IMR-90 (cell line): Measurements from ENCODE around the gene HIVEP3. TPM values are rescaled to one million over a fixed set of nuclear protein-coding genes. Genes with fewer than 3 reads are reported as not detected.
"Not testable (repeated sequence)": the region's sequence is repeated elsewhere in the genome, so short reads cannot be mapped to it uniquely, and the experiment has no call there.

Experiments used
- ATAC-seq: fragments of 200-7000 bp; cut with Tn5 transposase; 2 replicates; pipeline ENCODE4 v1.9.1; 2020; ENCODE audit warnings: low read depth, mild to moderate bottlenecking, moderate library complexity
- BruUV-seq: library from RNA; stranded (reverse); fragments of 400-500 nt; replicated peaks from 2 replicates; lab custom pipeline; 2021; lab: Mats Ljungman, UMichigan
- CTCF ChIA-PET: fragments of 300-600 bp; formaldehyde crosslinking; extraction: SDS; loops from one replicate; lab custom pipeline; 2021; ENCODE audit warnings: antibody characterized with exemption; lab: Yijun Ruan, JAX
- POLR2A ChIA-PET: fragments of 300-600 bp; sonication (Branson Sonifier 250); formaldehyde crosslinking; loops from one replicate; lab custom pipeline; 2022; ENCODE audit warnings: antibody characterized with exemption; ENCODE audit not compliant: unreplicated experiment; lab: Charles Lee
- DNase-seq: peaks from one replicate; pipeline ENCODE4 v3.0.0; 2013
- H2AFZ ChIP-seq: replicated peaks from 2 replicates; pipeline ENCODE3; 2013; ENCODE audit warnings: low read length, mild to moderate bottlenecking; ENCODE audit not compliant: poor library complexity
- H2AK5ac ChIP-seq: 2 replicates; pipeline ENCODE4 v1.6.1; 2013; ENCODE audit warnings: low read depth, low read length, inconsistent platforms
- H2AK9ac ChIP-seq: replicated peaks from 2 replicates; pipeline ENCODE3; 2013; ENCODE audit warnings: mild to moderate bottlenecking, low read depth, low read length, moderate library complexity; ENCODE audit not compliant: poor library complexity
- H2BK120ac ChIP-seq: 2 replicates; pipeline ENCODE4 v1.6.1; 2013; ENCODE audit warnings: low read depth, low read length, inconsistent platforms
- H2BK15ac ChIP-seq: 3 replicates; pipeline ENCODE4 v1.6.1; 2013; ENCODE audit warnings: low read depth, low read length, inconsistent platforms
- H2BK20ac ChIP-seq: 2 replicates; pipeline ENCODE4 v1.6.1; 2013; ENCODE audit warnings: low read depth, mild to moderate bottlenecking, inconsistent platforms, low read length, moderate library complexity
- H2BK5ac ChIP-seq: 2 replicates; pipeline ENCODE4 v1.6.1; 2013; ENCODE audit warnings: mild to moderate bottlenecking, low read depth, low read length, inconsistent platforms; ENCODE audit not compliant: poor library complexity, severe bottlenecking
- H3K14ac ChIP-seq: replicated peaks from 2 replicates; pipeline ENCODE4 v1.6.1; 2013; ENCODE audit warnings: low read depth, low read length, inconsistent platforms
- H3K18ac ChIP-seq: 2 replicates; pipeline ENCODE4 v1.6.1; 2013; ENCODE audit warnings: low read depth, low read length, control low read depth
- H3K23ac ChIP-seq: 2 replicates; pipeline ENCODE4 v1.6.1; 2013; ENCODE audit warnings: low read depth, low read length, inconsistent platforms
- H3K27ac ChIP-seq: 2 replicates; pipeline ENCODE4 v1.5.1; 2013; ENCODE audit warnings: mild to moderate bottlenecking, control low read depth, low read length; ENCODE audit not compliant: insufficient read depth
- H3K27me3 ChIP-seq: 2 replicates; pipeline ENCODE4 v1.6.1; 2013; ENCODE audit warnings: low read length; ENCODE audit not compliant: control insufficient read depth, insufficient read depth
- H3K36me3 ChIP-seq: 2 replicates; pipeline ENCODE4 v1.6.1; 2013; ENCODE audit warnings: low read length, mixed read lengths; ENCODE audit not compliant: control insufficient read depth, insufficient read depth
- H3K4ac ChIP-seq: 2 replicates; pipeline ENCODE4 v1.6.1; 2013; ENCODE audit warnings: low read depth, low read length, inconsistent platforms
- H3K4me1 ChIP-seq: 2 replicates; pipeline ENCODE4 v1.6.1; 2013; ENCODE audit warnings: low read length, mixed read lengths; ENCODE audit not compliant: control insufficient read depth, insufficient read depth
- H3K4me2 ChIP-seq: 2 replicates; pipeline ENCODE4 v1.6.1; 2013; ENCODE audit warnings: low read depth, mild to moderate bottlenecking, control low read depth, low read length, moderate library complexity
- H3K4me3 ChIP-seq: 2 replicates; pipeline ENCODE4 v1.5.1; 2013; ENCODE audit warnings: low read depth, mild to moderate bottlenecking, control low read depth, low read length, moderate library complexity; ENCODE audit not compliant: insufficient read depth
- H3K56ac ChIP-seq: 2 replicates; pipeline ENCODE4 v1.6.1; 2013; ENCODE audit warnings: low read length, inconsistent platforms; ENCODE audit not compliant: insufficient read depth; ENCODE audit errors: extremely low read depth
- H3K79me1 ChIP-seq, 2 experiments: 2 replicates each; pipeline ENCODE4 v1.6.1; 2013; ENCODE audit warnings: low read length in 2 of 2, inconsistent platforms in 1 of 2, low read depth in 1 of 2
- H3K9ac ChIP-seq: 2 replicates; pipeline ENCODE4 v1.6.1; 2013; ENCODE audit warnings: low read depth, low read length, control low read depth
- H3K9me1 ChIP-seq: 2 replicates; pipeline ENCODE4 v1.6.1; 2013; ENCODE audit warnings: low read length, inconsistent platforms; ENCODE audit not compliant: insufficient read depth
- H3K9me3 ChIP-seq: 2 replicates; pipeline ENCODE4 v1.6.1; 2013; ENCODE audit warnings: low read length; ENCODE audit not compliant: control insufficient read depth, insufficient read depth
- H4K20me1 ChIP-seq: 2 replicates; pipeline ENCODE4 v1.6.1; 2013; ENCODE audit warnings: low read length, inconsistent platforms; ENCODE audit not compliant: insufficient read depth
- H4K5ac ChIP-seq: 2 replicates; pipeline ENCODE4 v1.6.1; 2013; ENCODE audit warnings: mild to moderate bottlenecking, low read depth, low read length, control low read depth
- H4K8ac ChIP-seq, 2 experiments: 2 replicates each; pipeline ENCODE4 v1.6.1; 2013; ENCODE audit warnings: low read depth in 2 of 2, low read length in 2 of 2, control low read depth in 1 of 2, inconsistent platforms in 1 of 2
- H4K91ac ChIP-seq: 2 replicates; pipeline ENCODE4 v1.6.1; 2013; ENCODE audit warnings: low read depth, low read length, inconsistent platforms; ENCODE audit not compliant: insufficient read depth
- WGBS, 2 experiments: methylation state at CpG; one replicate each; pipeline versions ENCODE4 v1.1.5 to v1.1.7; 2013; ENCODE audit warnings: missing lambda C conversion rate in 2 of 2; ENCODE audit not compliant: insufficient read length in 1 of 2; ENCODE audit errors: extremely low coverage in 2 of 2; 5-methylcytosine and 5-hydroxymethylcytosine counted together
- dilution Hi-C: fragments of 300-500 bp; cut with HindIII; formaldehyde crosslinking; loops from one replicate; pipeline ENCODE4 v1.14.3; 2018; ENCODE audit warnings: low sequenced_read_pairs; ENCODE audit not compliant: unreplicated experiment
- in situ Hi-C: fragments of 300-500 bp; cut with MboI; formaldehyde crosslinking; loops from 3 replicates; pipeline ENCODE4 v1.14.3; 2019; ENCODE audit warnings: low sequenced_read_pairs, inconsistent platforms, mixed read lengths
- intact Hi-C: fragments of 100-400 bp; cut with micrococcal nuclease; formaldehyde crosslinking; loops from 2 replicates; pipeline ENCODE4 v1.10.0; 2022
- polyA plus RNA-seq, 3 experiments: library from polyadenylated mRNA; depleted of rRNA; stranded (reverse); fragments of >200 nt; gene quantifications; 2 replicates each; pipeline ENCODE4 v1.2.3, GENCODE V29; 2012; ENCODE audit warnings: low replicate concordance in 1 of 3
- total RNA-seq: library from RNA; depleted of rRNA; stranded (reverse); fragments of >200 nt; gene quantifications from 2 replicates; pipeline ENCODE4 v1.2.3, GENCODE V29; 2012

Gene HIVEP3
- total and polyA plus RNA-seq, 2 of the 4 experiments (the other 2 are of a cell fraction), result 1.4 to 4.0 TPM

- H3K4me2 ChIP-seq, H3K14ac ChIP-seq, H3K23ac ChIP-seq, H3K4me1 ChIP-seq, H3K9me3 ChIP-seq, H2BK120ac ChIP-seq, H3K9ac ChIP-seq, H4K20me1 ChIP-seq, H2AK9ac ChIP-seq, ATAC-seq, POLR2A ChIA-PET, H3K56ac ChIP-seq, H3K4me3 ChIP-seq, H3K79me1 ChIP-seq, BruUV-seq, H2BK15ac ChIP-seq, intact Hi-C loops, H3K36me3 ChIP-seq, H4K91ac ChIP-seq, H3K27me3 ChIP-seq, H2BK20ac ChIP-seq, in situ Hi-C loops, dilution Hi-C loops, H2AFZ ChIP-seq, H3K18ac ChIP-seq, H3K27ac ChIP-seq, H2BK5ac ChIP-seq, H4K8ac ChIP-seq, H4K5ac ChIP-seq, H2AK5ac ChIP-seq, H3K9me1 ChIP-seq, DNase-seq, H3K4ac ChIP-seq: not testable (repeated sequence)
- CTCF ChIA-PET, result interaction anchor here (0.9 kb wide), 1 partner anchor 39 kb away, joined by 3 read pairs; no protein-coding TSS in a partner anchor
- 94% methylated on average over 2 of the region's 5 CpGs; no CpG with 5 or more reads in 1 of the 2 experiments for WGBS, 2 experiments
Measured at GRCh38 chr1:41554746-41555145, 364.0 kb downstream of the HIVEP3 start.
